ENCODE data around the gene ISG15. TPM values are rescaled to one million over a fixed set of nuclear protein-coding genes. Genes with fewer than 3 reads are reported as not detected.

The ISG15 gene
- total and polyA plus RNA-seq, 9 of the 15 experiments (the other 6 are each of a cell fraction or from before 2014, with no cell fraction given), result 0.40 to 58.3 (median 12.2) TPM

- TF ChIP-seq TRIM25 (IDR thresholded peaks at IDR 0.05; ENCODE audit: borderline replicate concordance) (no peak), NR3C1 (CRISPR knock-in tag; IDR thresholded peaks at IDR 0.05) (peak; percentile 51; the same call in 1 of the 2 replicates), GMEB1 (CRISPR knock-in tag; IDR thresholded peaks at IDR 0.05) (no peak), ZNF551 (CRISPR knock-in tag; IDR thresholded peaks at IDR 0.05) (no peak), ZNF589 (CRISPR knock-in tag; IDR thresholded peaks at IDR 0.05; ENCODE audit: low read depth) (no peak), RBBP5 (IDR thresholded peaks at IDR 0.05; ENCODE audit: borderline replicate concordance, insufficient read depth, low read length, poor library complexity, severe bottlenecking) (peak; percentile 66), PCBP2 (IDR thresholded peaks at IDR 0.05; ENCODE audit: low read depth, low read length, poor library complexity, severe bottlenecking) (no peak), ZFP91 (CRISPR knock-in tag; IDR thresholded peaks at IDR 0.05) (peak; percentile 98), MAFK (IDR thresholded peaks at IDR 0.05; ENCODE audit: low read length) (no peak), NONO (IDR thresholded peaks at IDR 0.05; ENCODE audit: low read depth in 2 of 2, low read length in 1 of 2) (no peak), ZNF431 (CRISPR knock-in tag; IDR thresholded peaks at IDR 0.05) (no peak), KLF1 (tag; IDR thresholded peaks at IDR 0.05) (peak; percentile 85), ZNF436 (CRISPR knock-in tag; IDR thresholded peaks at IDR 0.05) (no peak), SIX5 (IDR thresholded peaks at IDR 0.05; ENCODE audit: borderline replicate concordance in 1 of 2, insufficient read depth in 1 of 2, low read depth in 1 of 2, low read length in 2 of 2) (no peak), RBM15 (IDR thresholded peaks at IDR 0.05; ENCODE audit: insufficient read depth, low read length) (no peak), SP2 (IDR thresholded peaks at IDR 0.05; ENCODE audit: extremely low read depth, low read depth, low read length, poor library complexity, severe bottlenecking) (no peak), ZBTB49 (CRISPR knock-in tag; IDR thresholded peaks at IDR 0.05; ENCODE audit: borderline replicate concordance) (no peak), SAFB (IDR thresholded peaks at IDR 0.05; ENCODE audit: borderline replicate concordance, low read depth, low read length) (no peak), RHOXF2B (CRISPR knock-in tag; conservative IDR thresholded peaks at IDR 0.05) (0 out of 2 replicates have a peak, but pooled peaks have one; percentile 32)
Measured at GRCh38 chr1:1059494-1060280, 46.4 kb downstream of the ISG15 start (continued).
